Transverse colon (tissue), 4 donors: ENCODE data around the gene GNPNAT1.
"Not testable (repeated sequence)": the region's sequence is repeated elsewhere in the genome, so short reads cannot be mapped to it uniquely, and the experiment has no call there.

ENCODE experiments used
- CTCF ChIP-seq, 5 experiments: fragments of 200-600 bp in 3 of 5; fragments of 450-650 bp in 2 of 5; sonication (generic) in 3 of 5; IDR thresholded peaks; 1 replicate in 2 of 5; 2 replicates in 3 of 5; pipeline ENCODE4 v1.5.1; 2016 to 2017; ENCODE audit warnings: antibody characterized with exemption in 5 of 5, inconsistent platforms in 3 of 5, mild to moderate bottlenecking in 2 of 5, moderate library complexity in 1 of 5
- POLR2A ChIP-seq: fragments of 450-650 bp; IDR thresholded peaks from one replicate; pipeline ENCODE4 v1.6.1; 2016; ENCODE audit warnings: antibody characterized with exemption, mild to moderate bottlenecking, moderate library complexity
- POLR2AphosphoS5 ChIP-seq, 3 donors: sonication (generic); formaldehyde crosslinking; IDR thresholded peaks; one replicate each; pipeline ENCODE4 v1.6.1; 2016; ENCODE audit warnings: antibody characterized with exemption in 3 of 3

GRCh38 chr14:52727509-52727908 lies 63.9 kb downstream of the GNPNAT1 start:
- TF ChIP-seq POLR2A; CTCF (IDR thresholded peaks at IDR 0.05); POLR2AphosphoS5 (IDR thresholded peaks at IDR 0.05): not testable (repeated sequence)
